Neural progenitor cell (in vitro differentiated cells): ENCODE results near the gene GIT2. TPM values are rescaled to one million over a fixed set of nuclear protein-coding genes. Genes with fewer than 3 reads are reported as not detected.

ENCODE experiments used
- DNase-seq: peaks from one replicate; pipeline ENCODE4 v3.0.0-alpha.2; 2016; ENCODE audit warnings: low spot score
- H2AFZ ChIP-seq: fragments of 200-600 bp; sonication (generic); replicated peaks from 2 replicates; pipeline ENCODE4 v1.6.1; 2016; ENCODE audit warnings: antibody characterized with exemption
- H3F3A ChIP-seq: fragments of 200-600 bp; sonication (generic); 2 replicates; pipeline ENCODE4 v1.6.1; 2016; ENCODE audit warnings: antibody characterized with exemption, low read depth
- H3K27ac ChIP-seq: fragments of 200-600 bp; sonication (generic); 2 replicates; pipeline ENCODE4 v1.5.1; 2016; ENCODE audit warnings: mild to moderate bottlenecking
- H3K27me3 ChIP-seq: fragments of 200-600 bp; sonication (generic); 2 replicates; pipeline ENCODE4 v1.6.1; 2016; ENCODE audit warnings: mild to moderate bottlenecking, moderate library complexity
- H3K36me3 ChIP-seq: fragments of 200-600 bp; sonication (generic); 2 replicates; pipeline ENCODE4 v1.5.1; 2016
- H3K4me1 ChIP-seq: fragments of 200-600 bp; sonication (generic); 2 replicates; pipeline ENCODE4 v1.6.1; 2016; ENCODE audit warnings: mixed run types
- H3K4me2 ChIP-seq: fragments of 200-600 bp; sonication (generic); 2 replicates; pipeline ENCODE4 v1.6.1; 2016
- H3K4me3 ChIP-seq: fragments of 200-600 bp; sonication (generic); 2 replicates; pipeline ENCODE4 v1.5.1; 2016
- H3K79me2 ChIP-seq: fragments of 200-600 bp; sonication (generic); 2 replicates; pipeline ENCODE4 v1.6.1; 2016; ENCODE audit warnings: low read depth
- H3K9ac ChIP-seq: fragments of 200-600 bp; sonication (generic); 2 replicates; pipeline ENCODE4 v1.6.1; 2016
- H3K9me3 ChIP-seq: fragments of 200-600 bp; sonication (generic); 2 replicates; pipeline ENCODE4 v1.5.1; 2016; ENCODE audit warnings: low read depth
- H4K20me1 ChIP-seq: fragments of 200-600 bp; sonication (generic); 2 replicates; pipeline ENCODE4 v1.6.1; 2016; ENCODE audit warnings: low read depth
- H3K27ac Mint-ChIP-seq: 3 replicates; pipeline ENCODE4 v1.8.0; 2021; ENCODE audit warnings: mixed read lengths
- H3K27me3 Mint-ChIP-seq: 2 replicates; pipeline ENCODE4 v1.8.0; 2022; ENCODE audit warnings: low read depth, mild to moderate bottlenecking, inconsistent platforms, moderate library complexity, mixed read lengths; ENCODE audit not compliant: insufficient read depth
- H3K36me3 Mint-ChIP-seq: 3 replicates; pipeline ENCODE4 v1.8.0; 2021; ENCODE audit warnings: mixed read lengths
- H3K4me1 Mint-ChIP-seq: 3 replicates; pipeline ENCODE4 v1.8.0; 2021; ENCODE audit warnings: mixed read lengths
- H3K4me3 Mint-ChIP-seq: 3 replicates; pipeline ENCODE4 v1.8.0; 2021; ENCODE audit warnings: mild to moderate bottlenecking, moderate library complexity, mixed read lengths
- H3K9me3 Mint-ChIP-seq: 3 replicates; pipeline ENCODE4 v1.8.0; 2020; ENCODE audit warnings: mixed read lengths
- CTCF ChIP-seq: fragments of 200-600 bp; sonication (generic); IDR thresholded peaks from 2 replicates; pipeline ENCODE4 v1.5.1; 2017; ENCODE audit warnings: antibody characterized with exemption, mild to moderate bottlenecking
- EZH2 ChIP-seq: fragments of 200-600 bp; sonication (generic); IDR thresholded peaks from 2 replicates; pipeline ENCODE4 v1.6.1; 2017; ENCODE audit warnings: antibody characterized with exemption, mild to moderate bottlenecking, moderate library complexity
- EZH2phosphoT487 ChIP-seq: fragments of 200-600 bp; sonication (generic); IDR thresholded peaks from 2 replicates; pipeline ENCODE4 v1.6.1; 2017; ENCODE audit warnings: antibody characterized with exemption
- total RNA-seq: library from RNA; depleted of rRNA; stranded (reverse); fragments of >200 nt; gene quantifications from 2 replicates; pipeline ENCODE4 v1.2.3, GENCODE V29; 2015; ENCODE audit warnings: low replicate concordance

GIT2 gene, protein sequence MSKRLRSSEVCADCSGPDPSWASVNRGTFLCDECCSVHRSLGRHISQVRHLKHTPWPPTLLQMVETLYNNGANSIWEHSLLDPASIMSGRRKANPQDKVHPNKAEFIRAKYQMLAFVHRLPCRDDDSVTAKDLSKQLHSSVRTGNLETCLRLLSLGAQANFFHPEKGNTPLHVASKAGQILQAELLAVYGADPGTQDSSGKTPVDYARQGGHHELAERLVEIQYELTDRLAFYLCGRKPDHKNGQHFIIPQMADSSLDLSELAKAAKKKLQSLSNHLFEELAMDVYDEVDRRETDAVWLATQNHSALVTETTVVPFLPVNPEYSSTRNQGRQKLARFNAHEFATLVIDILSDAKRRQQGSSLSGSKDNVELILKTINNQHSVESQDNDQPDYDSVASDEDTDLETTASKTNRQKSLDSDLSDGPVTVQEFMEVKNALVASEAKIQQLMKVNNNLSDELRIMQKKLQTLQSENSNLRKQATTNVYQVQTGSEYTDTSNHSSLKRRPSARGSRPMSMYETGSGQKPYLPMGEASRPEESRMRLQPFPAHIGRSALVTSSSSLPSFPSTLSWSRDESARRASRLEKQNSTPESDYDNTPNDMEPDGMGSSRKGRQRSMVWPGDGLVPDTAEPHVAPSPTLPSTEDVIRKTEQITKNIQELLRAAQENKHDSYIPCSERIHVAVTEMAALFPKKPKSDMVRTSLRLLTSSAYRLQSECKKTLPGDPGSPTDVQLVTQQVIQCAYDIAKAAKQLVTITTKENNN
- 23.9 and 28.5 TPM in 2 replicates for total RNA-seq

DNA sequence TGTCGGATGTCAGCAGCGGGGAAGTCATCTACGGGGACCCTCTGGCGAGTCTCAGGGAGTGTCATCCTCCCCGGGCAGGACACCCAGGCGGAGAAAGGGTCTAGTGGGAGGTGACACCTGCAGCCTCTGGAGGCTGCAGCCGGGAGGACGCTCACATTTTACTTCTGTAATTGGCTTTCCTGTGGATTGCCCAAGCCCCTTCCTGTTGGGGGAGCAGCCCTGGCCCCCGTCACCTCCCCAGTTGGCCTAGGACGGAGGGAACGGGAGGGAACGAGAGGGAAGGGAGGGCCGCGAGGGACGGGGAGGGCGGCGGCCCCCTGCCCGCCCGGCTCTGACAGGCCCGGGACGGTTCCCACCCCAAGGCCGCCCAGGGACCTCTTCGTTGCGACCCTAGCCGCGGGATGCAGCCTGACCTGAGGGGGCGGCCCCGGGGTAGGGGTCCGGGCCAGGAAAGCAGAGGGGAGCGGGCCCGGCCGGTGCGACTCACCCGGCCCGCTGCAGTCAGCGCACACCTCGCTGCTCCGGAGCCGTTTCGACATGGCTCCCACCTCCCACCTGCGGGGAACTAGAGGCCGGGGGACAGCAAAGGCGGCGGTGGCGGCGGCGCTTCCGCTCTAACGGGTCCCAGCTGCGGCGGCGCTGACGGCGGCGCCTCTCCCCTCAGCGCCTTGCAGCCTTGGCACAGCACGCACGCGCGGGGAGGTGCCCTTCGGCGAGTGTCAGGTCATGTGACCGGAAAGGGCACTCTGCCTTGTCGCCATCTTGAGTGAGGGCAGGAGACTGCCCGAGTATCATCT lies at the start of gene GIT2:
Gene GIT2 (minus strand): TSS at position 683 of the 797 bp plus-strand sequence. CDS start 144 bp downstream, at position 539.
- peaks cover 40% of the 10 kb centered on the region for H3K79me2 ChIP-seq
- peaks cover 14% of the 10 kb centered on the region for H3K27me3 ChIP-seq
- Mint-ChIP-seq H3K27ac (peak within 1 kb of the TSS; percentile 97), H3K9me3 (no peaks in the 10 kb centered on the region), H3K36me3 (no peaks in the 10 kb centered on the region), H3K4me1 (peaks cover 32% of the 10 kb centered on the region), H3K27me3 (peaks cover 8% of the 10 kb centered on the region), H3K4me3 (peak within 1 kb of the TSS; percentile 98)
- peaks cover 13% of the 10 kb centered on the region for H4K20me1 ChIP-seq
- peaks cover 12% of the 10 kb centered on the region for H3K4me1 ChIP-seq
- H3F3A ChIP-seq: peaks cover 14% of the 10 kb centered on the region
- H3K4me2 ChIP-seq: peak within 1 kb of the TSS; percentile 86
- H3K4me3 ChIP-seq: peak within 1 kb of the TSS; percentile 86
- no peaks in the 10 kb centered on the region for H3K36me3 ChIP-seq
- H3K27ac ChIP-seq: no peak within 1 kb of the TSS
- peak within 1 kb of the TSS; percentile 100 for H2AFZ ChIP-seq
- peak; percentile 96 for DNase-seq
- H3K9ac ChIP-seq: peak within 1 kb of the TSS; percentile 68
- no peaks in the 10 kb centered on the region for H3K9me3 ChIP-seq
- no peak for TF ChIP-seq EZH2phosphoT487
- no peak for TF ChIP-seq EZH2
- no peak for TF ChIP-seq CTCF

DNA sequence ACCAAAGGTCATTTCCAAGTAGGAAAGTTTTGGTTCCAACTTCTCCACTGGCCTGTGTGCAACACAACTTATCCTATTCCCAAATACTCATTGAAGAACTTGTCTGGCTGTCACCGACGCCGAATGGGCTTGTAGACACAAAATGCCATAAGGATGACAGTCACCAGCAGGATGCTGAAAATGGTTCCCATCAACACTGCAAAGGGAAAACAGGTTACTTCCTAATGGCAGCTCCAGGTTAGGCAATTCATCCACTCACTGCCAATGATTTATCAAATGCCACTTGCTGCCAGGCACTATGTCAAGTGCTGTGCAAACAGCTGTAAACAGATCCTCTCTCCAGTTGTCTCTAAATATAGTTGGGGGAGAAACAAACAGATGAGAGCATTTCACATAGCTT lies 46.1 kb upstream of the GIT2 start:
- no peaks in the 10 kb centered on the region for H3K27me3 ChIP-seq
- no peak overlapping the region for H3K9ac ChIP-seq
- DNase-seq: no peak
- no peaks in the 10 kb centered on the region for H3F3A ChIP-seq
- no peak overlapping the region for H3K27ac ChIP-seq
- H3K4me3 ChIP-seq: no peak overlapping the region
- H4K20me1 ChIP-seq: peaks cover 5% of the 10 kb centered on the region
- no peaks in the 10 kb centered on the region for H3K36me3 ChIP-seq
- no peak overlapping the region for H3K27ac Mint-ChIP-seq
- no peak for TF ChIP-seq EZH2
- TF ChIP-seq CTCF: no peak
- TF ChIP-seq EZH2phosphoT487: no peak
- peaks cover 14% of the 10 kb centered on the region for H3K36me3 Mint-ChIP-seq
- peaks cover 23% of the 10 kb centered on the region for H3K4me1 Mint-ChIP-seq
- peaks cover 7% of the 10 kb centered on the region for H3K4me1 ChIP-seq
- no peaks in the 10 kb centered on the region for H3K9me3 ChIP-seq
- peaks cover 26% of the 10 kb centered on the region for H3K79me2 ChIP-seq
- H2AFZ ChIP-seq: no peak overlapping the region
- H3K4me3 Mint-ChIP-seq: peak overlapping the region; percentile 16
- H3K9me3 Mint-ChIP-seq: no peaks in the 10 kb centered on the region
- H3K4me2 ChIP-seq: no peak overlapping the region
- no peaks in the 10 kb centered on the region for H3K27me3 Mint-ChIP-seq

GRCh38 chr12:110039085-110039807 lies 43.1 kb upstream of the GIT2 start:
- H3K9me3 ChIP-seq: no peaks in the 10 kb centered on the region
- no peaks in the 10 kb centered on the region for H3K27me3 ChIP-seq
- peaks cover 6% of the 10 kb centered on the region for H3K4me1 ChIP-seq
- Mint-ChIP-seq H3K27ac (no peak overlapping the region), H3K27me3 (no peaks in the 10 kb centered on the region), H3K4me3 (no peak overlapping the region), H3K36me3 (peaks cover 20% of the 10 kb centered on the region), H3K4me1 (peaks cover 16% of the 10 kb centered on the region), H3K9me3 (no peaks in the 10 kb centered on the region)
- H2AFZ ChIP-seq: no peak overlapping the region
- DNase-seq: no peak
- H3K36me3 ChIP-seq: no peaks in the 10 kb centered on the region
- H3K4me3 ChIP-seq: no peak overlapping the region
- H3K4me2 ChIP-seq: no peak overlapping the region
- TF ChIP-seq EZH2phosphoT487 (no peak), EZH2 (no peak), CTCF (no peak)
- peaks cover 5% of the 10 kb centered on the region for H3K79me2 ChIP-seq
- H3K27ac ChIP-seq: no peak overlapping the region
- H3K9ac ChIP-seq: no peak overlapping the region
- peaks cover 6% of the 10 kb centered on the region for H4K20me1 ChIP-seq
- H3F3A ChIP-seq: no peaks in the 10 kb centered on the region
